GM19455 (cell line): ENCODE data around the gene WARS2.

Experiments
- ATAC-seq: cut with Tn5 transposase; IDR thresholded peaks from one replicate; pipeline ENCODE4 v1.9.1; 2021; ENCODE audit not compliant: unreplicated experiment

WARS2 gene

GRCh38 chr1:119034359-119034758 is 106.1 kb downstream of the WARS2 start:
- ATAC-seq: no peak

- no peak for ATAC-seq
Observed at GRCh38 chr1:119032986-119033385, 107.5 kb downstream of the WARS2 start.

- no peak for ATAC-seq
Observed at GRCh38 chr1:119027759-119028158, 112.7 kb downstream of the WARS2 start.

- ATAC-seq: no peak
Observed at GRCh38 chr1:119026956-119027355, 113.5 kb downstream of the WARS2 start.

GRCh38 chr1:119015547-119015946 is 124.9 kb downstream of the WARS2 start:
- no peak for ATAC-seq

GRCh38 chr1:119012383-119012782 is 128.1 kb downstream of the WARS2 start:
- no peak for ATAC-seq

GRCh38 chr1:119011706-119012105 is 128.7 kb downstream of the WARS2 start:
- no peak for ATAC-seq

DNA sequence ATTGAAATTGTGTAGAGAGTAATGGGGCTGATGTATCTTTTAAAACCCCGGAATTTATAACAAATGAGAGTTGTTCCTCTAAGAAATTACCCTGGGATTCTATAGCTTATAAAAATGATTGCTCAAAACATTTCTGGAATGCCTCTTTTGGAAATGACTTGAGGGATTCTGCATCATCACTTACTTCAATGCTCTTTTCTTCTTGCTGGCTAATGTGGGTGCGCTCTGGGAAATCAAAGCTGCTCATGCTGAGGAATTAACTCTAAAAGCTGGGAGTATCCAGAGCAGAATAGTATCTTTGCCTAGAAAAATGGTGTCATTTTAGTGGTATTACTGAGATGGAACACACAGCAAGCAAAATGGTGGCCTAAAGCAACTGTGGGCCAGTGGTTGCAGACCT is 129.3 kb downstream of the WARS2 start:
- ATAC-seq: no peak

DNA sequence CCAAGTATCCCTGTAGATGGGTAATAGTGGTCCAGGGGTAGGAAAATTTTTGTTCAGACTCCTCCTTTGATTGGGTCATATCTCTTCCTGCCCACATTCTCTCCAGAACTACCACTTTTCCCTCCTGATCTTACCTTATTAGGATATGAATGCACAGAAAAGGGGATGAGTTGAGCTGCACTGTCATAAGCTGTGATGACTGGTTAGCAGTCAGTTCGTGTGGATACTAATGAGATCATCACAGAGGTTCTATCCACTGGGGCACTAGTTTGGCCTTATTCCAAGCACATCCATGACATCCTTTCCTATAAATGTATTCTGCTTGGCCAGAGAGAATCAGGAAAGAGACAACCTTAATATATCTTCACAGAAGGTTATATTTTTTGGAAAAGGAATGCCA is 130.3 kb downstream of the WARS2 start:
- no peak for ATAC-seq

DNA sequence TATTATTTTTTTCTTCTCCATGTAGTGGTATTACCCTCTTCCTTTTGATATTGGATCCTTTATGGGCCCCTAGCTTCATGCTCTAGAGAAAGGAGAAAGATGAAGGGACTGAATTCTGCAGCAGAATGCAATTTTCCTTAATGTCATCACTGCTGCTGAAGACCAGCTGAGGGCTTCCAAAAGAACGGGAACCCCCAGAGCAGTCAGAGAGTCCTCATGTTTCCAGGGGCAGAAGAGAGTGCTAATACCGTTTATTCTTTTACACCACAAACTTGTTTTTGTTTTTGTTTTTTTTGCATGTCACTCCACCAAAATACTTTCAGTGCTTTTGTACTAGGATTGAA is 131.2 kb downstream of the WARS2 start:
- ATAC-seq: no peak

GRCh38 chr1:119008483-119009311 is 131.8 kb downstream of the WARS2 start:
- ATAC-seq: no peak

DNA sequence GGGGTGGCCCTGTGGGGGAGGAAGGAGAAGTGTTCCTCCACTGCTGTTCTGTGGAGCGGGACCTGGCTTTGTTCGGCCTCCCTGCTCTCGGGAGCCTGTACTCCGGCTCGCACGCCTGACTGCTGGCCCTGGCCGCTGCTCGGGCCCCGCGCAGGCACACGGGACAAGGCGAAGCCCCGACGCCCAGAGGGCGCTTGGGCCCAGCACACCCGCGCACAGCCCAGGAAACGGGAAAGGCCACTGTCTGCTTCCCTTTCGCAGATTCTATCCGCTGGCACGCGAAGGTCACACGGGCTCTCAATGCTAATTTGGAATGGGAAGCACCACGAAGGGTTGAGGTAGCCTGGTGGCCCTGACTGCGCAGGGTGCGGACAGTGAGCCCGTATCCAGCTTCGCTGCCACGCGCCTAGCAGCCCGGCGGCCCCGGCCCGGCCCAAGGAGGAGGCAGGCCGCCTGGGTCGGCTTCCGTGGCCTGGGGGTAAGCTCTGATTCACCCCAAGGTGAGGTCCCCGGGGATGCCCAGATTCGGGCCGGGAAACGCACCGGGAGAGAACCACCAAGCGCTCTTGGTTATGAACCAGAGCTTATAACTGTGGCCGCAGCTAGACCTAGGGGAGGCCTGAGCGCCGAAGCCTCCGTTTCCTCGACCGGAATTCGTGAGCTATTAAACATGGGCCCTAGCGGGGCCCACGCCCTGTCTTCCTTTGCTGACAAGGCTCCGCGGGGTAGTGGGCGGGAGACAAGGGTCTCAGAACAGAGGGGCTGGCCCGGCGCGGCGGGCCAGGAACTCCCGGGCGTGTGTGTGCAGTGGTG is 132.6 kb downstream of the WARS2 start:
- ATAC-seq: no peak

GRCh38 chr1:119007339-119007669 is 133.1 kb downstream of the WARS2 start:
- ATAC-seq: no peak

DNA sequence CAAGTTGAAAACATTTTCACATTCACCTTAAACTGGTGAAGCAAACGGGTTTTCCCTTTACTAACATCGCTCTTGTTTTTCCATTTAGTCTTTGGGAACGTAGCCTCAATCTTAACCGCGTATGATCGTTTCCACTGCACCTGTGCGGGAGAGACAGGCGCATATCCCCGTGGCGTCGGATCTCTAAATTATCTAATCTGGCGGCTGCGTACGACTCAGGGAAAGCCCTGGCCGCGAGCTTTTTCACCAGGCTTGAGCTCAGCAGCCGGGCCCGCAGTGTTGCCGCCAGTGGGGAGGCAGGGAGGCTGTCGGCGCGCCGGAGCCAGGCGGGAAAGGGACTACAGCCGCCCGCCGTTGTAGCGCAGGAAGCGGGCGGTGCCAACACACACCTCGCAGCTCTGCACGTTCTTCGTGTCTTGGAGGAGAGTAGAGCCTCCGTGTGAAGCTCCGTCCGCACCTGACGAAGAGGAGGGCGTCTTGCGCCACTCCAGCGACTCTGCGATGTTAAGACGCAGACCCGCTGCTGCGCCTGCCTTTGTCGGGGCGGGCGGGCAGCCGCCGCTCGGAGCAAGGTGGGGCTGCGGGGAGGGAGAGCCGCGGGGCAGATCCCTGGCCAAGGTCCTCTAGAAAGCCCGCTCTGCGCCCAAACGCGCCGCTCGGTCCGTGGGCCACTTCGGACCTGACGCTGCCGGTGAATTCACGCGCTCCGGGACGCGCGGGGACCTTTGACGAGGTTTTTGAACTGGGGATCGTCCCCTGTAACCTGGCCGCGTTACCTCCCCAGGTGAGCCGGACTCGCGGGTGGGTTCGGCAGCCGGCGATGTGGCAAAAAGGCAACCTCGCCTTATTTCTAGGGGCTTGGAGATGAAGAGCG is 133.8 kb downstream of the WARS2 start:
- ATAC-seq: no peak

- no peak for ATAC-seq
Observed at GRCh38 chr1:119005724-119006405, 134.6 kb downstream of the WARS2 start.

DNA sequence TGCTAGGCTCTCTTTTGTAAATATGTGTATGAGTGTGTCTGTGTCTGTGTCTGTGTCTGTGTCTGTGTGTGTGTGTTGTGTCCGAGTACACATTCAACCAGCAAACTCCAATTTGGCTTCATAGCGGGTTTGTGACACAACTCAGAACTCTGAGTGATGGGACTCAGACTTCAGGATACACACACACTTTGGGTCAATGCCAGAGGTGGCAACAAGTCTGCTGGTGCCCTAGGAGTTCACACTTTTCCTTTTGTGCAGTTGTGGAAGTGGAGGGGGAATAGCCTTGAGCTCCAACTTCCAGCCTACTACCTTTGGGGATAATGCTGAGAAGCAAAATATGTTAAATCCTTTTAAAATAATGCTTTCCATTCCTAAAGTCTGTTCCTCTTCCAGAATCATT is 135.7 kb downstream of the WARS2 start:
- ATAC-seq: no peak

DNA sequence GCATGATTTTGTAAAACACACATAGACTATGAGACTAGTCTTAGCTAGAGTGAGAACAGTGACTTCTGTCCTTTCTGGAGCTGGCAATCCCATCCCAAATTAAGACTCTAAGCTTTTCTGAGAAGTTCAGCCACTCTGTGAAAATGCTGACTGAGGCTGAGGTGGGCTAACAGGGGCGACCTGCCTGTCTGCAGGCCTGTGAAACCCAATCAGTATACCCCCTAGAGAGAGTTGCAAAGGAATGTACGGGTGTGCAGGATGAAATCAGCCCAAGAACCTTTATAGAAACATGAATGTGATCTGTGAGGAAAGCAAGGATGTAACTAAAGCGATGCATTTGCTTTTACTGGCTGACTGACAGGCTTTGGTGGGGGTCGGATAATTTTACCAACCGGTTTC is 136.3 kb downstream of the WARS2 start:
- no peak for ATAC-seq

- no peak for ATAC-seq
Observed at GRCh38 chr1:119003413-119004128, 136.9 kb downstream of the WARS2 start.

GRCh38 chr1:119002028-119002686 is 138.3 kb downstream of the WARS2 start:
- ATAC-seq: no peak
